Measurements from ENCODE around the gene EPS8L3. TPM values are rescaled to one million over a fixed set of nuclear protein-coding genes. Genes with fewer than 3 reads are reported as not detected.

The EPS8L3 gene
- total and polyA plus RNA-seq, 9 of the 15 experiments (the other 6 are each of a cell fraction or from before 2014, with no cell fraction given), result 0.09 to 0.42 (median 0.14) TPM; not detected in 5

DNA sequence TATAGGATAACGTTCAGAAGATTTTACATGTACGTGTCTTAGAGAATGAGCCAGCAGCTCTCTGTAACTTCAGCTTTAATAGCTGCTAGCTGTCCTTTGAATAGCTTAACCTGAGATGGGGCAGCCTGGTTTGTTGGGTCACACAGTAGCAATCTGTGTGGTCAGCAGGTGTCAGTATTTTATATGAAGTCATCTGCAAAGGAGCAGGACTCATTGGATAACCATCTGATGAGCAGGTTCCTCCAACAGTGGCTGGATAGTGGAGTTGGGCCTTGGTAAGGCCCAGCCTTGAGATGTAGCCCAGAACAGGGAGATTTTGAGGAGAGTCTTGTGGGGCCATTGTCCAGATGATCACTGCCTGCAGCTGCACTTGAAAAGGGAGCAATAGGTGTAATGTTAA is 45.2 kb downstream of the EPS8L3 start:
- Histone ChIP-seq H3K4me1 (replicated peaks in 1 of 2; ENCODE audit: control insufficient read depth in 2 of 2, insufficient read depth in 2 of 2, low read length in 2 of 2) (peaks cover 5 to 21% of the 10 kb centered on the region in 2 experiments; a peak in 4 of 5 replicates), H4K20me1 (replicated peaks; ENCODE audit: control insufficient read depth, insufficient read depth, low read length) (no peaks in the 10 kb centered on the region), H3K79me2 (ENCODE audit: control insufficient read depth, insufficient read depth, low read length) (no peaks in the 10 kb centered on the region), H3K27ac (ENCODE audit: extremely low read depth, low read depth, low read length) (peak overlapping the region; percentile 43; the same call in 2 of the 3 replicates), H3K9me1 (ENCODE audit: control insufficient read depth, insufficient read depth, low read length) (no peaks in the 10 kb centered on the region), H3K4me3 (no peak overlapping the region), H3K9me3 (replicated peaks; ENCODE audit: control insufficient read depth, insufficient read depth, low read depth, low read length) (no peaks in the 10 kb centered on the region), H2AFZ (ENCODE audit: low read depth, low read length) (peak overlapping the region; percentile 87), H3K9ac (ENCODE audit: insufficient read depth in 1 of 2, low read depth in 2 of 2, low read length in 2 of 2) (no peak overlapping the region), H3K4me2 (ENCODE audit: insufficient read depth, low read length) (no peak overlapping the region), H3K36me3 (ENCODE audit: control insufficient read depth, insufficient read depth, low read length) (no peaks in the 10 kb centered on the region), H3K27me3 (ENCODE audit: control insufficient read depth in 2 of 2, insufficient read depth in 2 of 2, low read length in 2 of 2) (peaks cover 0 to 6% of the 10 kb centered on the region in 2 experiments; a peak in 2 of 5 replicates)
- DNase-seq (ENCODE audit: extremely low read depth in 1 of 4, low spot score in 3 of 4), result peak; percentile 44 to 53 (median 48)
- POLR2A ChIA-PET, result interaction anchor here (1.8 to 2.2 kb wide), 2 partner anchors 19 to 48 kb away, joined by 5 to 6 read pairs; no protein-coding TSS in a partner anchor
- no peak for FAIRE-seq
- ATAC-seq, result peak; percentile 73
- no TSS peak for BruUV-seq (replicated peaks)
- intact Hi-C loops (cut with micrococcal nuclease), result loop anchor here (1.0 to 5.0 kb wide), 2 partner anchors 55 to 171 kb away; partner anchors contain the start of gene GNAI3
- in situ Hi-C loops (cut with MboI), result loop anchor here (5.0 kb wide), 1 partner anchor 41 kb away; no protein-coding TSS in a partner anchor
- CTCF ChIA-PET (ENCODE audit: low intra/inter-chr PET ratio), result interaction anchor here (1.1 kb wide), 1 partner anchor 53 kb away, joined by 3 read pairs; no protein-coding TSS in a partner anchor
- WGBS (ENCODE audit: insufficient coverage, low coverage, missing lambda C conversion rate), result 58% methylated on average over 2 of the region's 2 CpGs
- TF ChIP-seq JUND (IDR thresholded peaks at IDR 0.05; ENCODE audit: borderline replicate concordance, low read depth, low read length) (0 out of 2 replicates have a peak, but pooled peaks have one; percentile 27), JUND (tag; IDR thresholded peaks at IDR 0.05; ENCODE audit: borderline replicate concordance, low read depth, low read length) (no peak; the same call in 2 of the 3 replicates), MYNN (IDR thresholded peaks at IDR 0.05) (no peak), MYNN (CRISPR knock-in tag; IDR thresholded peaks at IDR 0.05) (no peak), BACH1 (tag; IDR thresholded peaks at IDR 0.05) (no peak), ZEB2 (IDR thresholded peaks at IDR 0.05) (no peak), SPI1 (IDR thresholded peaks at IDR 0.05; ENCODE audit: borderline replicate concordance, low read depth, low read length) (no peak), COPS2 (conservative IDR thresholded peaks at IDR 0.05) (no peak), TBL1XR1 (IDR thresholded peaks at IDR 0.05; ENCODE audit: low read length in 2 of 2) (0 out of 4 replicates have a peak, but pooled peaks of 1 of the 2 experiments have one; percentile 29), ZNF197 (CRISPR knock-in tag; IDR thresholded peaks at IDR 0.05; ENCODE audit: low read depth) (0 out of 2 replicates have a peak, but pooled peaks have one; percentile 12), PKNOX1 (IDR thresholded peaks at IDR 0.05) (no peak), THRAP3 (IDR thresholded peaks at IDR 0.05; ENCODE audit: borderline replicate concordance) (no peak), TOE1 (IDR thresholded peaks at IDR 0.05; ENCODE audit: borderline replicate concordance) (no peak), TOE1 (CRISPR knock-in tag; IDR thresholded peaks at IDR 0.05; ENCODE audit: borderline replicate concordance, low read depth) (no peak), CREB3 (tag; conservative IDR thresholded peaks at IDR 0.05; ENCODE audit: low read depth) (0 out of 2 replicates have a peak, but pooled peaks have one; percentile 38)
- TF ChIP-seq, protein P1, sequence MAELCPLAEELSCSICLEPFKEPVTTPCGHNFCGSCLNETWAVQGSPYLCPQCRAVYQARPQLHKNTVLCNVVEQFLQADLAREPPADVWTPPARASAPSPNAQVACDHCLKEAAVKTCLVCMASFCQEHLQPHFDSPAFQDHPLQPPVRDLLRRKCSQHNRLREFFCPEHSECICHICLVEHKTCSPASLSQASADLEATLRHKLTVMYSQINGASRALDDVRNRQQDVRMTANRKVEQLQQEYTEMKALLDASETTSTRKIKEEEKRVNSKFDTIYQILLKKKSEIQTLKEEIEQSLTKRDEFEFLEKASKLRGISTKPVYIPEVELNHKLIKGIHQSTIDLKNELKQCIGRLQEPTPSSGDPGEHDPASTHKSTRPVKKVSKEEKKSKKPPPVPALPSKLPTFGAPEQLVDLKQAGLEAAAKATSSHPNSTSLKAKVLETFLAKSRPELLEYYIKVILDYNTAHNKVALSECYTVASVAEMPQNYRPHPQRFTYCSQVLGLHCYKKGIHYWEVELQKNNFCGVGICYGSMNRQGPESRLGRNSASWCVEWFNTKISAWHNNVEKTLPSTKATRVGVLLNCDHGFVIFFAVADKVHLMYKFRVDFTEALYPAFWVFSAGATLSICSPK (IDR thresholded peaks at IDR 0.05; ENCODE audit: borderline replicate concordance), result no peak
- TF ChIP-seq, protein P2, sequence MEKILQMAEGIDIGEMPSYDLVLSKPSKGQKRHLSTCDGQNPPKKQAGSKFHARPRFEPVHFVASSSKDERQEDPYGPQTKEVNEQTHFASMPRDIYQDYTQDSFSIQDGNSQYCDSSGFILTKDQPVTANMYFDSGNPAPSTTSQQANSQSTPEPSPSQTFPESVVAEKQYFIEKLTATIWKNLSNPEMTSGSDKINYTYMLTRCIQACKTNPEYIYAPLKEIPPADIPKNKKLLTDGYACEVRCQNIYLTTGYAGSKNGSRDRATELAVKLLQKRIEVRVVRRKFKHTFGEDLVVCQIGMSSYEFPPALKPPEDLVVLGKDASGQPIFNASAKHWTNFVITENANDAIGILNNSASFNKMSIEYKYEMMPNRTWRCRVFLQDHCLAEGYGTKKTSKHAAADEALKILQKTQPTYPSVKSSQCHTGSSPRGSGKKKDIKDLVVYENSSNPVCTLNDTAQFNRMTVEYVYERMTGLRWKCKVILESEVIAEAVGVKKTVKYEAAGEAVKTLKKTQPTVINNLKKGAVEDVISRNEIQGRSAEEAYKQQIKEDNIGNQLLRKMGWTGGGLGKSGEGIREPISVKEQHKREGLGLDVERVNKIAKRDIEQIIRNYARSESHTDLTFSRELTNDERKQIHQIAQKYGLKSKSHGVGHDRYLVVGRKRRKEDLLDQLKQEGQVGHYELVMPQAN (IDR thresholded peaks at IDR 0.05; ENCODE audit: borderline replicate concordance), result no peak
